Germinal center (tissue), 1 donor: ENCODE measurements around the gene EPHA5.

Experiments
- DNase-seq: peaks from one replicate; pipeline ENCODE4 v3.0.0; 2012; ENCODE audit warnings: mixed read lengths, low spot score

Gene EPHA5

GRCh38 chr4:65495439-65495838, 174.8 kb downstream of the EPHA5 start:
- DNase-seq = no peak

DNA sequence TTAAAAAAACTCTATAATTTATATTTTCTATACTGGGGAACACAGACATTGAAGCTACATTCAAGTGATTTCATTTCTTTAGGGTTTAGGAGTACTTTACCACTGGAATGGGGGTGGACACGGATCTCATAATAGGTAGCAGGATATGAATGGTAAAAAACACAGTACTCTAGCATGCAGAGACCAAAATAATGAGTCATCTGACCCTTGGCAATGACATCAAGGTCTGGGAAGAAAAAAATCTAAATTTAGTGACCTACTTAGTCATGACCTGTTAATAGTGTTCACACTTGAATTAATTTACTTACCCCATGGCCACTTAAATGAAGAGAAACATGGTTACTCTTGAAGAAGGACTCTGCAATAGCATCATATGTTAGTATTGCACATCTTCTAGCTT, 187.9 kb downstream of the EPHA5 start:
- no peak for DNase-seq

DNA sequence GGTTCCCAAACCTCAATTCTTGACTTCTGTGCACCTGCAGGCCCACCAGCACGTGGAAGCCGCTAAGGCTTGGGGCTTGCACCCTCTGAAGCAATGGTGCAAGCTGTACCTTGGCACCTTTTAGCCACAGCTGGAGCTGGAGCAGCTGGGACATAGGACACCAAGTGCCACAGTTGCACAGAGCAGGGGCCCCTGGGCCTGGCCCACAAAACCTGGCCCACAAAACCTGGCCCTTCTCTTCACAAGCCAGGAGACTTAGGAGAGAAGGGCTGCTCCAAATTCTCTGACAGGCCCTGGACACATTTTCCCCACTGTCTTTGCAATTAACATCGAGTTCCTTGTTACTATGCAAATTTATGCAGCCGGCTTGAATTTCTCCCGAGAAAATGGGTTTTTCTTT, 197.8 kb downstream of the EPHA5 start:
- no peak for DNase-seq

GRCh38 chr4:65467068-65467680, 203.1 kb downstream of the EPHA5 start:
- DNase-seq = no peak

GRCh38 chr4:65461781-65462180, 208.5 kb downstream of the EPHA5 start:
- no peak for DNase-seq

DNA sequence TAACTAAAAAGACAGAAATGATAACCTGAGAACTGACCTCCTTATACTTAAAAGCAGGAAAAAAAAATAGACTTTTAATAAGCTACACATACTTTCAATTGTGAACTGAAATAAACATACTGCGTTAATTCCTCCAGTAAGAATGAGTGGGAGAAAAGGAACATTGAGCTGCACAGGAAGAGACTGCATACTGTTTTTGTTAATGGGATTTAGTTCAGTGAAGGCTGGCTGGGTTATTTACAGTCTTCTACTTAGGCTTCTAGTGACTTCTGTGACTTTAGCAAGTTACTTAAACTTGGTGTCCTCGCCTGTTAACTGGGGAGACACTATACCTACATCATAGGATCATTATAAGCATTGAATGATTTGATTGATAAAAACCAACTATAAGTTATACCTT, 213.3 kb downstream of the EPHA5 start:
- DNase-seq = no peak

- DNase-seq = no peak
Measured at GRCh38 chr4:65456579-65456978, 213.7 kb downstream of the EPHA5 start.

DNA sequence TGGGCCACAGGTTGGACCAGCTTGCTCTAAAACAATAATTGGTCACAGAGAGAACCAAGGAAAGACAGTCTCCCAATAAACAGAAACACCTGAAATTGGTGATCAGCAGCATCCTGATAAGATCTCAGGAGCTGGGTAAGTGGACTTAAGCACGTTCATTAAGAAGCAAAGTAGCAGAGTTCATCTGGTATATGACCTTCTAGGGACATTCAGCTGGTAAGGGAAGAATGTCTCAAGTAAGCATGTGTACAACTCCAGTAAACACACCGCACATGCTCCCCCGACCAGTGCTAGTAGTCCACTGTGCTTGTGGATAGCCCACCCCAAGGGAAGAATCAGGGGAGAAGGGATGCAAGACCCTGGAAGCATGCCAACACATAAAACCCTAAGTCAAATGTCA, 216.9 kb downstream of the EPHA5 start:
- DNase-seq = no peak

DNA sequence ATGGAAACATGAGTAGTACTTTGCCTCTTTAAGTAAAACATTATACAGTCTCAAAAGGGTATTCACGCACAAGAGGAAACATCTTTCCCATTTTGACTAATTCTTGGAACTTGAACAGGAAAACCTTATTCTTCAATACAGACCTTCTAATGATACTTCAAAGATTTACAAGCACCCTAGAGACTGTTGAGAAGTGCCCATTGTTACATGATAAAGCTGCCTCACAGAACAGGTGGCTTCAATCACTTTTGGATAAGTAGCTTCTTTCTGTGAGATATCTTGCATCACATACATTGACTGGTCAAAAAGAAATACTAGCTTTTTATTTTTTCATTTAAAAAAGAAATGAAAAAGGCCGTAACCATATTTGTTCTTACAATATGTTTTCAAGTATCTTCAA, 219.4 kb downstream of the EPHA5 start:
- no peak for DNase-seq

DNA sequence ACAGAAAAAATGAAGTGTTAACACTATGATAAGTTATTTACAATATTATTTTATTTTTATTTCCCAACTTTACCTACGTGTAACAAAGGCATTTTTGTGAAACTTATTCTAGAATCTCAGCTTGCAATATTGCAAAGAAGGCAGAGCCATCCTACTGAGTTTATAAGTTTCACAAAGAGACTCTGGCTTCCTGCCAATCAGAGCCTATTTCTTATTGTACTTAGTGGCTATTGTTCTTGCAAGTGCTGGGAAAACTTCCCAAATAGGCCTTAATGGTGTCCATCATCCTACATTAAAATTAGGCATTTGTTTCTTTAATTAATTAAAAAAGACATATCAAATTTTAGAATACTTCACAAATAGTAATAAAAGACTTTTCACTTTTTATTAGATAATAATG, 233.2 kb downstream of the EPHA5 start:
- DNase-seq = no peak

- no peak for DNase-seq
Measured at GRCh38 chr4:65422109-65422508, 248.2 kb downstream of the EPHA5 start.

- DNase-seq = no peak
Measured at GRCh38 chr4:65420036-65420435, 250.3 kb downstream of the EPHA5 start.

GRCh38 chr4:65416891-65417290, 253.4 kb downstream of the EPHA5 start:
- no peak for DNase-seq

- no peak for DNase-seq
Measured at GRCh38 chr4:65407483-65407882, 262.8 kb downstream of the EPHA5 start.

GRCh38 chr4:65401083-65401482, 269.2 kb downstream of the EPHA5 start:
- no peak for DNase-seq

- no peak for DNase-seq
Measured at GRCh38 chr4:65399084-65399483, 271.2 kb downstream of the EPHA5 start.

- DNase-seq = no peak
Measured at GRCh38 chr4:65393078-65393477, 277.2 kb downstream of the EPHA5 start.

DNA sequence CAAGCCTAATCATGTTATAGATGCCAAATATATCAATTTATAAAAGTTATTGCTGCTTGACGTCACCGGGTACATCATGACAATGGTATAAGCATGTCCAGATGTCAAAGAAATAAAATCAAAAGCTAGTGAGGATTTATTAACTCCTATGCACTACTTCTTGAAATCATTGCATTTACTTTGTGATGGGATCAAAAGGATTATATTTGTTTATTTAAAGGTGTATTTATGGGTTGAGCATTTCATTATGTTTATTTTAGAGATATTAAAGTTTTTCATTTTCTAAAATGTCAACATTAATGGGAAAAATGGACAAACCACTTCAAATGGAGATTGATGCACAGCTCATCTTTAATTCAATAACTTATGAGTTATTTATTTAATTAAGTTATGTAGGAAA, 277.8 kb downstream of the EPHA5 start:
- DNase-seq = no peak

GRCh38 chr4:65391814-65392213, 278.5 kb downstream of the EPHA5 start:
- DNase-seq = no peak

DNA sequence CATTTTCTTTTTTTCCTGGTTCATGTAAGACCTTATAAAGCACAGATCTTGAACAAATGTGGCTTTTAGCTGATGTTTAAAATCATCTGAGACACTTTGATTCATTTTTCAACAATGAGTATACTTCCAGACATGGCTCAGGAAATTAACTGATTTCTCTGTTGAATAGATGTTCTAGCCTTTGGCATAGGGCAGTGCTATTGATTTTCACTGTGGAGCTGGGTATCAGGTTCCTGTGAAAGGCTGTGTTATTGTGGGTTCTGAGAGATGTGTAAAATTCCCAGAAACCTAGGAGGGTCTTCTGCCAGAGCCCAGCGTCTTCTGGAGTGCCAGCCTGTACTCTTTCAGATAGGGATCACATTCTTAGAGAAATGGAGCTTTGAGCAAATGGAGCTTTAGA, 278.9 kb downstream of the EPHA5 start:
- no peak for DNase-seq

- no peak for DNase-seq
Measured at GRCh38 chr4:65386927-65387326, 283.4 kb downstream of the EPHA5 start.

- DNase-seq = no peak
Measured at GRCh38 chr4:65383589-65384305, 286.5 kb downstream of the EPHA5 start.

- DNase-seq = no peak
Measured at GRCh38 chr4:65381648-65382047, 288.6 kb downstream of the EPHA5 start.

GRCh38 chr4:65370709-65371108, 299.6 kb downstream of the EPHA5 start:
- DNase-seq = no peak
